ENCODE results near the gene GLP2R.

The GLP2R gene

DNA sequence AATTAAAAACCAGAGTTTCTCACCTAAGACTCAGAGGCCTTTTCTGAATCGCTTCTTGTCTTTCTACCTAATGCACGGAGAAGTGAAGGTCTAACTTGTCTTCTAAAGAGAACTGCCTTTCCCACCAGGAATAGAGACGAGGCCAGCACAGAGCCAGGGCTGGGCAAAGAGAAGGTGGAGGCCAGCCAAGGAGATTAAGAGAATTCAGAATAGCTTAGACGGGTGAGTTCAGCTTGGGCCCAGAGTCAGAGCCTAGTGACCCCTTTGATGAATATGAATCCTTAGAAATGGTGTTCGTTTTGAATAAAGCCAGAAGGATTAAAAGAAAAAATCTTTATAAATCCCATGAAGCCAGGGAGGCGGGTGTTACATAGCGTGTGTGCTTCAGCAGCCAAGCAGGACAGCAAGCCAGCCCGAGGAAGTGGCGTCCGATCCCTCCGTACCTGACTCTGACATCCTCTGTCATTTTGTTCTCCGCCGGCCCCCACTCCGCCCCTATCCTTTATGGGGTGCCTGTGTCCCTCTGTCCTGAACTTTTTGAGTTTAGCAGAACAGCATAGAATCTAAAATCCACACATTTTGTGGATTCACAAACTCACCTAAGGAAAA lies 11.3 kb upstream of the GLP2R start:
- DNase-seq, result no peak

DNA sequence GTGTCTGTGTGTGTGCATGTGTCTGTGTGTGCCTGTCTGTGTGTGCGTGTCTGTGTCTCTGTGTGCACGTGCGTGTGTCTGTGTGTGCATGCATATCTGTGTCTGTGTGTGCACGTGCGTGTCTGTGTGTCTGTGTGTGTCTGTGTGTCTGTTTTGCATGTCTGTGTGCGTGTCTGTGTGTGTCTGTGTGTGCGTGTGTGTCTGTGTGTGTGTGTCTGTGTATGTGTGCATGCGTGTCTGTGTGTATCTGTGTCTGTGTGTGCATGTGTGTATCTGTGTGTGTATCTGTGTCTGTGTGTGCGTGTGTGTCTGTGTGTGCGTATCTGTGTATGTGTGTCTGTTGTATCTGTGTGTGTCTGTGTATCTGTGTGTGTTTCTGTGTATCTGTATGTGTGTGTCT lies 9.3 kb upstream of the GLP2R start:
- DNase-seq, result no peak

DNA sequence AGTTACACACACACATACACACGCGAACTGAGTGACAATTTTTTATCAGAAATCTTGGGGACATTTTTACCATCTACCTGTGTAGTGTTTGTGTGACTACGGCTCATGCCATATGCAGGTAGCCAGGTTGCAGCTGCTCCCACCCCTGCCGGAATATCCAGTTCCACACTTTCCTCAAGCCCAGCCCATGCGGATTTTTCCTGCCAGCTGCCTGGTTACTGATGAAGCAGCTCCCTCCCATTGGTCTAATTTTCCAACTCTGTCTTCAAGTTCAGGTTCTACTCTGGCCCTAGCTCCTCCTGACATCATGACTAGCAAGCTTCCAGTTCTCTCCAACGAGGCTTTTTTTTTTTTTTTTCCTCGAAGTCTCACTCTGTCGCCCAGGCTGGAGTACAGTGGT lies 8.6 kb upstream of the GLP2R start:
- DNase-seq, result no peak

DNA sequence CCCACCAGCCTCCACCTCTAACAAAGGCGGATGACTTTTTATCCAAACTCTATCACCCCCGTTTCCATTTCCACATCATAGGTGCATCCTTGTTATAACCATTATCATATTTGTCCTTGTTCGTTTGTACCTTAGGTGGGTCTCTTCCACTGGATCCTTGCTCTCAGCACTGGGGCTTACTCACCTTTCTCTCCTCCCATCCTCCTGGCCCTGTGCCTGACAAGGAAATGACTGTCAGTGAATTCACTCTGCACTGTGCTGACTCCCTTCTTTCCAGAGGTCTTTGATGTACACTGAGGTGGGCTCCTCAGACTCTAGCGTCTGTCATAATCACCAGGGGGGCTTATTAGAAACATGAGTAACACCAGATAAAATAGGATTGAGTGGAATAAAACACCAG lies 7.0 kb upstream of the GLP2R start:
- DNase-seq, result no peak

DNA sequence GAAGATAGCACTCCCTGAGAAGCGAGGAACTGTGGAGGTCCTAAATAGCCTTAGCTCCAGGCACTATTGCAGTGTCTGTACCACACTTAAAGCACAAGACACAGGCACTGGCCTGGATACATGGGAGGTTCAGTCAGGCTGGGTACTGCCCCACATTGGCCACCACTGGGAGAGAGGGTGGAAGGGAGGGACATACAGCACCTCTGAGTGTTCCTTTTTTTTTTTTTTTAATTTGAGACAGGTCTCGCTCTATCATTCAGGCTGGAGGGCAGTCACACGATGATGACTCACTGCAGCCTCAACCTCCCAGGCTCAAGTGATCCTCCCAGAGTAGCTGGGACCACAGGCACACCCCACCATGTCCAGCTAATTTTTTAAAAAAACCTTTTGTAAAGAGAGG lies 5.3 kb upstream of the GLP2R start:
- DNase-seq, result no peak

DNA sequence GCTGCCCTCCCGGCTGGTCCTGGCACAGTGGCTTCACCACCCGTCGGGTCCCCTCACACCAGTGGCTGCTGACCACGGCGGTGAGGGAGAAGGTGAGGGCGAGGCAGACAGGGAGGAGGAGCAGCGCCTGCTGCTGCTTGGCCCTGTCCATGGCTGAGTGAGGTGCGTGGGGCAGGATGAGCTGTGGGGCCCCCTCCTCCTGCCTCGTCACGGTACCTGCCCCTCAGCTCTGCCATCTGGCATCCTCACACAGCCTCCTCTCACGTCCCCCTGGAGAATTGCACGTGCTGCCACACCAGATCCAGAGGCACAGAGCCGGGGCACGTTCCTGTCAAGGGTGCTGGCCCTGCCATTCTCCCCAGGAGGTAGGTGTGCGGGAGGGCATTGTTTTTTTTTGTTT lies 3.8 kb upstream of the GLP2R start, which contains the start of gene GSG1L2:
TSS of gene GSG1L2 (minus strand) at position 159 of the 400 bp plus-strand sequence. CDS start at position 151, 8 bp downstream.
- DNase-seq, result no peak

DNA sequence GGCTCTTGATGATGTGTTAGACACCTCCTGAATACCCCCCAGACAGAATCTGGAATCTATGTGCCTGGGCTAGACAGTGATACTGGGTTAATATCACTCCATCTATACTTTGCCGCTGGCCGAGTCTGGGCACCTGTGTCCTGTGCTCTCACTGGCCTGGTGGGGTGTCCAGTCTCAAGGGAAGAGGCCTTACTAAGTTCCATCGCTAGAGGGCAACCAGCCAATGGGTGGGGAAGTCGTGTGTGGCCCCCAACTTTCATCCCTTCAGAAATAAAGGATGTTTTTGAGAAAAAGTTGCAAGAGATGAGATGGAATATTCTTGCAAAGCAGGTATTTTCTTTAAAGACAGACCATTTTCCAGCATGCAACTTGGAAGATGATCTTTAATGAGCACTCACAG lies 1.6 kb upstream of the GLP2R start:
- no peak for DNase-seq

DNA sequence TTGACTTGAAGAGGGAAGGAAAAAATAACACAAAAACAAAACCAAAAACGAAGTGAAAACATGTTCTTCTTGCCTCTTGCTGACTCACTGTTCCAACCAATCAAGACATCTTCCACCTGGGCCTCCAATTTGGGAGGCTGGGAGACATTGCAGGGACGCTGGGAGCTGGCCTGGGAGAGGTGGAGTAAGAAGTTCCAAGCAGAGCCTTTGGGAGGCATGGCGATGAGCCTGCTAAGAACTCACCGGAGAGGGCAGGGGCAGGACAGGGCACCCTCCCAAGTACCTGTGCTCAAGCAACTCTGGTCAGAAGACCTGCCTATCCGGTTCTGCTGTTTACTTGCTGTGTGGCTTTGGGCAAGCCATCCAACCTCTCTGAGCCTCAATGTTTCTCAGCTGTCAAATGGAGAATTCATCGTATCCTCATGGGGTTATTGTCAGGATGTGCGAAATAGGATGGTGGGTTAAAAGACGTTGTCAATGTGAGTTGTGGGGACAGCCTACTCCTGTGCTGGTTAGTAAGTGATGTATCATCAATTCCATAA lies 856 bp upstream of the GLP2R start:
- DNase-seq, result no peak

DNA sequence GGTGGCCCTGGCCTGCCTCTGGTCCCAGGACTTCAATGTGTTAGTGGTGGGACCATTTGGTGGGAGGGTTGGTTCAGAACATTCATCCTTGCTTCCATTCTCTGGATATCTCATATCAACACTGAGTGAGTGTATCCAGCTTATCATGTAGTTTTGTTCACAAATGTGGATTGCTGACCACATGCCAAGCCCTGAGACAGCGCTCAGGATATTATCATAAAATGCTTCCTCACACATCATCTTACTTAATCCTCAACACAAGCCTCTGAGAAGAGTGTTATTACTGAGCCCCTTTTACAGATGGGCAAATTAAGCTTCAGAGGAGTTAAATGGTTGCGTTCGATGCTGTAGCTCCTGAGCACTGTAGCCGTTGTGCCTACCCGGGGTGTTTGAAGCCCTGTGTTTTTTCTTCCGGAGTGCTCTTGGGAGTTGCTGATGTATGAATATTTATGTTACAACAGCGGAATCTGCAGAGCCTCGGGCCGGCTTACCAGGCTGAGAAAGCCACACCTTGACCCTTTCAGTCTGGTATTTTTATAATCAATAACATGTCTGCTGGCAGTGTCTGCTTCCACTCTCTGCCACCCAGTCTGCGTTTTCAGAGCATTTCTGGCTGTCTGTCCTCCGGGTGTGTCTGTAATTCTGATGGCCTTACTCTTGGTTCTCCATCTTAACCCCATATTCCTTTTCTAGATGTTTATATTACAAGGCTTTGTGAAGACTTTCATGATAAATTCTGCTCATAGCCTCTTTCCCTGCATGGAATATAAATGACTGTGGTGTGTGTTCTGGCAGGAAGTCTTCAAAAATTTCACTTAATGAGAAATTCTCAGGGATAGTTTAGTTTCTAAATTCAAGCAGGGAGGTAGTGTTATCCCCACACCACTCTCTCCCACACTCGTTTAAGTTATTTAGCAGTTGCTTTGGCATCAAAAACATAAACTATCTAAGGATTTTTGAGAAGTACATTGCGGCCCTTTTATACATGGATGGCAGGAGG lies 2.9 kb downstream of the GLP2R start:
- no peak for DNase-seq

DNA sequence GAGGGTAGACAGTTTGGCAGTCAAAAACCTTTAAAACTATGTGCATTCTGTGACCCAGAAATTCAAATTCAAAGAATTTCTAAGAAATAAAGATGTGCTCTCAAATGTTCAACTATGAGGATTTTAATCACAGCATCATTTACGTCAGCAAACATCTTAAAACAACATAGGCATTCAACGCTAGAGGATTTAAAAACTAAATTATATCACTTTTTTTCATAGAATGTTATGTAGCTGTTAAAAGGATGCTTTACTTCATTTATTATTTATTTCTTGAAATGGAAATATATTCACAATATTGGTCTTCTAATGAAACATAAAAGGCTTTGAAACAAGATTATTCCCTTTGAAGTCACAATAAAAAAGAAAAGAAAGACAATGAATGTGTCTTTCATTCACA lies 3.6 kb downstream of the GLP2R start:
- no peak for DNase-seq

DNA sequence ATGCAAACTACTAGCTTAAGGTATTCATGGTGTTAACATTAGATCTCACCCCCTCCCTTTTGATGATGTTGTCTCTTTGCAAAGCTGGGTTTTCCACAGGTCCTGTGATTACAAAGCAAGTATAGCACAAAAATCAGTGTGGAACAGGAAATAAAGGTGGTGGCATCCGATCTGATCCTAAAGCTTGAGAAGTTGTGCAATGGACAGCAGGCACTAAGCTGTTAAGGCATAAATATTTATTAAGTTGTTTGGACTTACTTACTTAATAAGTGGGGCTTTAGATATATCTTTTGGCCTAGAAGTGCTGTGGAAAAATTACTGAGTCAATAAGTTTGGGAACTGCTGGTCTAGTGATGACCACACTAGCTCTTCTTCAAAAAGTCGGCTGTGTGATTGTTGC lies 5.0 kb downstream of the GLP2R start:
- no peak for DNase-seq

DNA sequence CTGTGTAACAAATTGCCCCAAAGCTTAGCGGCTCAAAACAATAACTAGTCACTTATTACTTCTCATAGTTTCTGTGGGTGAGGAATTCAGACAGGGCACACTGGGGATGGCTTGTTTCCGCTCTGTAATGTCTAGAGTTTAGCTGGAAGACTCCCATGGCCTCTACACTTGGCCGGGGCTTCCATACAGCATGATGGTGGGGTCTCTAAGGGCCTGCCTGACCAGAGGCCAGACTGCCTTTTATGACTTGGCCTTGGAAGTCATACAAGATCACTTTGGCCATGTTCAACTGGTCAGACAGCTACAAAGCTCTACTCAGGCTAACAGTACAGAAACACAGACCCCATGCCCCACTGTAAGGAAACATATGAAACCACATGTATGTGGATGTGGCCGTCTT lies 8.2 kb downstream of the GLP2R start:
- no peak for DNase-seq

DNA sequence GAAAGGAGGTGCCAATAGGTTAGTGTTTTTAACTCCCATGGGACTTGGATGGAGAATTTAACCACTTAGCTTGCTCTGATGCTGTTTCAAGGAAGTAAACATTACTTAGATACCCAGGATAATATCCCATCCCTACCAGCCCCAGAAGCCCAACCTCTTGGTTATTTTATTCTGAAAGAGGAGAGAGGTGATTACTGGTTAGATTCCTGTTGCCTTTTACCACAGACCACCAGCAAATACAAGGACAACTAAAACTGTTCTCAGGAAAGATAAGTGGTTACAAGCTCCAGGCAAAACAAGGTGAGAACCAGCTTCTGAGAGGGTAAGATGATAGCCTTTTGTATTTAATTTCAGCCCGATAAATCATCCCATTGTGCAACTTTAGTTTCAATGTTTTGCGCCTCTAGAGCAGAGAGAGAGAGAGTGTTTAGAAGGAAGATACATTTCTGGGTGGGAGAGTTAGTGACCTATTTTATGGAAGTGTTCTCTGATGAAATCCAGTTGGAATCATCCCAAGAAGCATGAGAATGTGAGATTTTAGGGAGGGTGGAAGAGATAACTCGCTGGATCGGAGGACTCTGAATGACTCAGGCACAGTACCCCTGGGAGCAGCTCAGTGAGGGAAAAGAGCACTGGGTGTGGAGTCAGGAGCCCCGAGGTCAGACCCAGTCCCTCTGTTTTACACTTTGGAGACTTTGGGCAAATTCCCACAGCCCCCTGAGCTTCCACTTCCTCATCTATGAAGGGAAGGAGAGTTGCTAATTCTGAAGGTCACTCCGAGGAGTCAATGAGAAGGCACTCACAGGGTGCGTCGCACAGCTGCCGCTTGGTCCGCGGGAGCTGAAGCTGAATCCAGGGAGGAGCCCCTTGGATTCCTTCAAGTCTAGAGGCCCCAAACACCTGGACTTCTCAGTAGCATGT lies 12.1 kb downstream of the GLP2R start:
- DNase-seq, result no peak

DNA sequence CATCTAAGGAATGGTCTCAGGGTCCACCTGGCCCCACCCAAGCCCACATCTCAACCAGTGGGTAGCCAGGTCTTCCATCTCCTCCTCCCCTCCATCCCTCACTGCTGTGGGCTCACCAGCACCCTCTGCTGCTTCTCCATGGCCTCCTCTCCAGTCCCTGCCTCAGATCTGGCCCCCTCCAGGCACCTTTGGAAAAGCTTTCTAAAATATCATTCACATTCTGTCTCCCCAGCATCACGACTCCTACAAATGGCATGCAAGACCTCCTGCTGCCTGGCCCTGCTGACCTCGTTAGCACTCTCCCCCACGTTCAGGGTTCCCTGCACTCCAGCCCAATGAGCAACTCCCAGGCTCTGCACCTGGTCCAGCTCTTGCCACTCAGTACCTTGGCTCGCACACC lies 13.7 kb downstream of the GLP2R start:
- no peak for DNase-seq

DNA sequence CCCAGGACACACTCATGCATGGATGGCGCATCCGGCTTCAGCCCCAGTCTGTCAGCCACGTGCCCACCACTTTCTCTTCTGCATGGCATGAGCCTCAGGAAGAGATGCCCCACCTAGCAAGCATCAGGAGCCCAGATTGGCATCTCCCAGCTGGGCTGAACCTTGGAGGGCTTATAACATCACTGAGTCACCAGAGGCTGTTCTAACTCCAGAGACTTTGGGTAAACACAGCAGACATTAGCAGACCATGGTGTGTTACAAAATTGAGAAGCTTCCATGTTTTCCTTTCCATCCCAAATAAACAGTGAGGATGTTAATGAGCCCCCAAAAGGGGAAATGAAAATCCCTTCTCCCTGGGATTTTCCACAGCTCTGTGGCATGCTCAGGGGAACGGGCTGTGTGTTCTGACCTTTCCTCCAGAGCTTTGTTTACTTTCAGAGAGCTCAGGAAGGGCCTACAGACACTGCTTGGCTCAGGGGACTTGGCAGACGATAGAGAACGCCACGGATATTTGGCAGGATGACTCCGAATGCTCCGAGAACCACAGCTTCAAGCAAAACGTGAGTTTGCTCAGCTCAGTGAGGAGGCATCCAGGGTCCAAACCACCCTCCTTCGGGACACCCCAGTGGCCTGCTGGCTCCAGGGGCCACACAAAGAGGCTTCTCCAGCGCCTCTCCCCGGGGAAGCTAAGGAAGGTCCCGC lies 16.5 kb downstream of the GLP2R start:
- no peak for DNase-seq

DNA sequence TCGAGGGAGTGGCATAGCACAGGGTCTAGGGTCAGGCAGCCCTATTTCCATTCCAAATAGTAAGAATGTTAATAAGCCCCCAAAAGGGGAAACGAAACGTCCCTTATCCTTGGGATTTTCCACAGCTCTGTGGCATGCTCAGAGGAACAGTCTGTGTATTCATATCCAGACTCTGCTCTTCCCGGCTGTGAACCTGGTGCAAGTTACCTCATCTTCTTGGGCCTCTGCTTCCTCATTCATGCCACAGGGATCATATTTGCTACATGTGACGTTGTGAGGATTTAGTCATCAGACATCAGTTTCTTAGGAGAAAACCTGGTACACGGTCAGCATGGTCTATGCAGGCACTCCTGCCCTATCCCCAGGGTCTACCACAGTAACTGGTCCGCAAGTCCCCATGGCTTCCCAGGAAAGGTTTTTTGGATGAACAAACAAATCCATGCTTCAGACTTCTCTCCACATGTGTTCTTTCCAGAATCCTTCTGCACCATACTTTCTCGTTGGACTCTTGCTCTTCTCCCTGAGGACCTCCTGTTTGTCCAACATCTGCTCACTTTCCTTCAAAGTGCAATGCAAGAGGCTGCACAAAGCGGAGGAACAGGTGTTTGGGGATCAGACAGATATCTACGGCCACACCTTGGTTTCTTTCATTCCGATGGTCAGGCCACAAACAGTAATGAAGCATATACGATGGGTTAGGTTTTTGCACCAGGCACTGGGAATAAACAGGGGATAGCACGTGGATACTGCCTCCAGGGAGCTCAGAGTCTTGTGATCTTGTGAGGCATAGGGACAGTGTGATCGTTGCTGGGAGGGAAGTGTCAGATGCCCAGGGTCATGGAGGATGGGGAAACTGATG lies 17.7 kb downstream of the GLP2R start:
- no peak for DNase-seq

DNA sequence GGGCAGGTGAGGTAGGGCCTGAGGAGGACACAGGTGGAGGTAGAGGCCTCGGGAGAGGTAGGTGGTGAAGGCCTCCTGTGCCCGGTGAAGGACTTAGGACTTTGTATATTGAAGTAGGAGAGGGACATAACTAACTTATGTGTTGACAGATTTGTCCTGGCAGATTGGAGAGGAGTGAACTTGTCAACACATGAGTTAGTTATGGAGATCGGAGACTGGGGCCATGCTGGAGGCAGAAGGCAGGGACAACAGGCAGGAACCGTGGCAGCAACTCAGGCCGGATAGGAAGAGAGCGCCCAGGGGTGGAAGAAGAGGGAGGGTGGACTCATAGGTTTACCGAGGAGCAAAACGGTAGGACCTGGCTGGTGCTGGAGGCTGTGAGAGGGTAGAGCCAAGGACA lies 18.4 kb downstream of the GLP2R start:
- DNase-seq, result no peak

DNA sequence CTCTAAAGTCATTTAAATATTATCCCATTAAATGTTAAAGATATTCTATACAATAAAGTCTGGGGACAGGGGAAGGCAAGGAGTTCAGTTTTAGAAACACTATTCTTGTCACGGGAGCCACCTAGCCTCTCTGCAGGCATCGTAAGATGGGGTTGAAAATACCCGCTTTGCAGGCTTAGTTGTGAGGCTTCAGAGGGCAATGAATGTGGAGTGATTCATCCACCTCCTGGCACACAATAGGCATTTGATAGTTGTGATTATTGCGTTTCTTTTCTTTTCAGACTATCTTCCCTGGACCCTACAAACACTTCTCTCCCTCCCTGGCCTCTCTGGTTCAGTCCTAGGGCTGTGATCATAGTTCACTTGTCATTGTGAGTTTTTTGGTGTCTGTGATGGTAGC lies 19.6 kb downstream of the GLP2R start:
- no peak for DNase-seq

DNA sequence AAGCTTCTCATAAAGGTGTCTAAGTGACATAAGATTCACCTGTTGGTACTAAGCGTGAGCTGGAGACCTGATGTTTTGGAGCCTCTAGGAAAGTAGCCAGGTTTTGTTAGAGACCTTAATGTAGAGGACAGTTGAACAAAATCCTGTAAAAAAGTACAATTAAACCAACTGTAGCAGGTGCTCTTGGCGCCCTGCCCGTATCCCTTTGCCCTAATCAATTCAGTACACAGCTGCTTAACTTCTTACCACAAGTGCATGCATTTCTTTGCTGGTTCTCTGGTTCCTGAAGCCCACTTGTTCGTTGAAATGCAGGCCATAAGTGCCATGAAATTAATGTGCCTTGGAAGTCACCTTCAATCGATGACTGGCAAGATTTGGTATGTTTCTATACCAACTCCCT lies 24.4 kb downstream of the GLP2R start:
- no peak for DNase-seq

DNA sequence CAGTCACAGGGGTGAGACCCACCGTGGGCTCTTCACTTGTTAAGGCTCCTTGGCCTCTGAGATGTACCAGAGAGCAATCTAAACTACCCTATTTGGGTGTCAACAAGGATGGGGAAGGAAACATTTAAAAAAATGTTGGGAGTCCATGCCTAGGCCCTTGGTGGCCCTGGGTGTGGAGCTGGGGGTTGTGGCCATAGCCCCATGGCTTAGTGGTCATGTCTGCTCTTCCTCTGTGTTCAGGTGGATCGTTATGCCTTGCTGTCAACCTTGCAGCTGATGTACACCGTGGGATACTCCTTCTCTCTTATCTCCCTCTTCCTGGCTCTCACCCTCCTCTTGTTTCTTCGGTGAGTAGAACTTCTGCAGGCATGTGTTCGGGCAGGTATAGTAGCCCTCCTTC lies 28.5 kb downstream of the GLP2R start:
- DNase-seq, result no peak

DNA sequence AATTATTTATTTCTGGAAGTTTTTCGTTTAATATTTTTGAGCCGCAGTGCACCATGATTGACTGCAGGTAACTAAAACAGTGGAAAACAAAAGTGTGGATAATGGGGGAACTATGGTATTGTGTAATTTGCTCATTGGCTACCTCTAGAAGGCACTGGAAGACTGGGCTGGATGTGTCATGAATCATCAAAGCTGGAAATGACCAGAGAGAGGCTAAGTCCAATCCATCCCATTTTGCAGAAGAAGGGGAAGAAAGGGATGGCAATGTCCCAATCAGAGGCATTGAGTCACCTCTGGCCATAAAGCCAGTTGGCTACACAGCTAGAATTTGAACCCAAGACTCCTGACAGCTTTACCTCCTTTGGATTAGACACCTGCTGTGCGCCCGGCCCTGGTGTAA lies 29.3 kb downstream of the GLP2R start:
- DNase-seq, result no peak
